Measurements from ENCODE around the gene DNAH11.
A peak's percentile ranks its signal among the peaks of the same experiment; 100 is the strongest.

The DNAH11 gene

GRCh38 chr7:21939858-21940372, 397.1 kb downstream of the DNAH11 start:
- no peak for DNase-seq

- peak in 1 of 2 donors; percentile 59 for DNase-seq
These were observed 398.8 kb downstream of the DNAH11 start for GRCh38 chr7:21941611-21942141.

GRCh38 chr7:21942955-21943354, 400.1 kb downstream of the DNAH11 start:
- no peak for DNase-seq

- no peak for DNase-seq
These were observed 400.6 kb downstream of the DNAH11 start for GRCh38 chr7:21943436-21943835.

GRCh38 chr7:21944616-21945453, 402.0 kb downstream of the DNAH11 start:
- DNase-seq, result no peak

GRCh38 chr7:21945454-21946221, 402.8 kb downstream of the DNAH11 start, which contains the start of gene CDCA7L:
Gene CDCA7L (minus strand): TSS chr7:21945899. CDS start chr7:21945804, 95 bp downstream.
- peak; percentile 39 to 72 for DNase-seq

- no peak for DNase-seq
These were observed 403.4 kb downstream of the DNAH11 start for GRCh38 chr7:21946222-21946709.

- DNase-seq, result no peak
These were observed 404.2 kb downstream of the DNAH11 start for GRCh38 chr7:21947056-21947455.

GRCh38 chr7:21947946-21948345, 405.1 kb downstream of the DNAH11 start:
- DNase-seq, result no peak

GRCh38 chr7:21948364-21948763, 405.5 kb downstream of the DNAH11 start:
- DNase-seq, result no peak

GRCh38 chr7:21948887-21949540, 406.2 kb downstream of the DNAH11 start:
- DNase-seq, result no peak
